OCI-LY3 (cell line): ENCODE measurements around the gene TAB3.

Experiments
- H2AFZ ChIP-seq: fragments of 200-600, 300-600 bp; shearing (Covaris generic); 2 replicates; pipeline ENCODE4 v1.6.0; 2014; ENCODE audit warnings: antibody characterized with exemption, low read depth, low read length
- H3K27ac ChIP-seq: fragments of 200-600, 300-600 bp; sonication (generic); 2 replicates; pipeline ENCODE4 v1.5.1; 2014; ENCODE audit warnings: mild to moderate bottlenecking, low read length, moderate library complexity, mixed read lengths
- H3K27me3 ChIP-seq: fragments of 200-600, 300-600 bp; sonication (generic); 2 replicates; pipeline ENCODE4 v1.6.1; 2014; ENCODE audit warnings: low read depth, low read length, mixed read lengths
- H3K36me3 ChIP-seq: fragments of 200-600, 300-600 bp; sonication (generic); replicated peaks from 2 replicates; pipeline ENCODE3; 2014; ENCODE audit warnings: low read depth, low read length, mixed read lengths
- H3K4me1 ChIP-seq: fragments of 300-600, 200-600 bp; sonication (generic); 2 replicates; pipeline ENCODE4 v1.6.1; 2014; ENCODE audit warnings: low read length, mixed read lengths
- H3K4me2 ChIP-seq: fragments of 200-600, 300-600 bp; sonication (generic); 2 replicates; pipeline ENCODE4 v1.6.1; 2014; ENCODE audit warnings: low read length, mixed read lengths
- H3K4me3 ChIP-seq: fragments of 300-600, 200-600 bp; sonication (generic); 2 replicates; pipeline ENCODE4 v1.5.1; 2014; ENCODE audit warnings: antibody characterized with exemption, mild to moderate bottlenecking, low read length, moderate library complexity
- H3K79me2 ChIP-seq: fragments of 300-600, 200-600 bp; shearing (Covaris generic); 2 replicates; pipeline ENCODE4 v1.6.1; 2014; ENCODE audit warnings: mild to moderate bottlenecking, low read length, mixed read lengths
- H3K9ac ChIP-seq: fragments of 300-600, 200-600 bp; shearing (Covaris generic); 2 replicates; pipeline ENCODE4 v1.6.0; 2014; ENCODE audit warnings: mild to moderate bottlenecking, low read length, moderate library complexity
- H3K9me3 ChIP-seq: fragments of 200-600, 300-600 bp; shearing (Covaris generic); 2 replicates; pipeline ENCODE4 v1.6.1; 2014; ENCODE audit warnings: low read length, mixed read lengths; ENCODE audit not compliant: insufficient read depth
- H4K20me1 ChIP-seq: fragments of 200-600, 300-600 bp; sonication (generic); 2 replicates; pipeline ENCODE4 v1.6.1; 2016; ENCODE audit warnings: low read length, mixed read lengths; ENCODE audit not compliant: insufficient read depth
- EZH2phosphoT487 ChIP-seq: fragments of 200-600 bp; shearing (Covaris generic); IDR thresholded peaks from 2 replicates; pipeline ENCODE4 v1.6.1; 2018; ENCODE audit warnings: antibody characterized with exemption, mixed run types, low read depth
- TF ChIP-seq, protein P1 (sequence below): fragments of 200-600, 300-600 bp; sonication (generic); IDR thresholded peaks from 2 replicates; pipeline ENCODE4 v1.5.1; 2014; ENCODE audit warnings: antibody characterized with exemption, low read length, low read depth

The TAB3 gene

DNA sequence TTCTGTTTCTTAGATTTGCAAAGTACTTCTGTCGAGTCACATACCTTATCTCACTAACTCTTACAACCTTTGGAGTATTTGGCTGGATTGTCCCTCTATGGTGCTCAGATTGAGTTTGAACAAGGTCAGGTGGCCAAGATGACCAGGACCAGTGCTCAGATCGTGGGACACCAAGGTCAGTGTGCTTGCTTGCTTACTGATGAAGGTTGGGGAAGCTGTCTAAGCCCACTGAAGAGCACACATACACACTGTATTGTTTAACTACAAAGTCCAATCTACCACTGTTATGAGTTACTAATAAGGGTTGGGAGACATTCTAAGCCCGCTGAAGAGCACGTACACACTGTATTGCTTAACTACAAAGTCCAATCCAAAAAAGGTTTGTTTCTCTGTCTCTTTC, 53.7 kb downstream of the TAB3 start:
- no peaks in the 10 kb centered on the region for H3K27me3 ChIP-seq
- H3K27ac ChIP-seq, result no peak overlapping the region
- no peaks in the 10 kb centered on the region for H4K20me1 ChIP-seq
- no peaks in the 10 kb centered on the region for H3K4me1 ChIP-seq
- no peaks in the 10 kb centered on the region for H3K9me3 ChIP-seq
- TF ChIP-seq EZH2phosphoT487, result no peak
- TF ChIP-seq, protein P1, sequence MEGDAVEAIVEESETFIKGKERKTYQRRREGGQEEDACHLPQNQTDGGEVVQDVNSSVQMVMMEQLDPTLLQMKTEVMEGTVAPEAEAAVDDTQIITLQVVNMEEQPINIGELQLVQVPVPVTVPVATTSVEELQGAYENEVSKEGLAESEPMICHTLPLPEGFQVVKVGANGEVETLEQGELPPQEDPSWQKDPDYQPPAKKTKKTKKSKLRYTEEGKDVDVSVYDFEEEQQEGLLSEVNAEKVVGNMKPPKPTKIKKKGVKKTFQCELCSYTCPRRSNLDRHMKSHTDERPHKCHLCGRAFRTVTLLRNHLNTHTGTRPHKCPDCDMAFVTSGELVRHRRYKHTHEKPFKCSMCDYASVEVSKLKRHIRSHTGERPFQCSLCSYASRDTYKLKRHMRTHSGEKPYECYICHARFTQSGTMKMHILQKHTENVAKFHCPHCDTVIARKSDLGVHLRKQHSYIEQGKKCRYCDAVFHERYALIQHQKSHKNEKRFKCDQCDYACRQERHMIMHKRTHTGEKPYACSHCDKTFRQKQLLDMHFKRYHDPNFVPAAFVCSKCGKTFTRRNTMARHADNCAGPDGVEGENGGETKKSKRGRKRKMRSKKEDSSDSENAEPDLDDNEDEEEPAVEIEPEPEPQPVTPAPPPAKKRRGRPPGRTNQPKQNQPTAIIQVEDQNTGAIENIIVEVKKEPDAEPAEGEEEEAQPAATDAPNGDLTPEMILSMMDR, result no peak
- no peak overlapping the region for H2AFZ ChIP-seq
- H3K36me3 ChIP-seq, result peaks cover 38% of the 10 kb centered on the region
- no peak overlapping the region for H3K4me3 ChIP-seq
- H3K9ac ChIP-seq, result no peak overlapping the region
- no peak overlapping the region for H3K4me2 ChIP-seq
- H3K79me2 ChIP-seq, result no peaks in the 10 kb centered on the region

DNA sequence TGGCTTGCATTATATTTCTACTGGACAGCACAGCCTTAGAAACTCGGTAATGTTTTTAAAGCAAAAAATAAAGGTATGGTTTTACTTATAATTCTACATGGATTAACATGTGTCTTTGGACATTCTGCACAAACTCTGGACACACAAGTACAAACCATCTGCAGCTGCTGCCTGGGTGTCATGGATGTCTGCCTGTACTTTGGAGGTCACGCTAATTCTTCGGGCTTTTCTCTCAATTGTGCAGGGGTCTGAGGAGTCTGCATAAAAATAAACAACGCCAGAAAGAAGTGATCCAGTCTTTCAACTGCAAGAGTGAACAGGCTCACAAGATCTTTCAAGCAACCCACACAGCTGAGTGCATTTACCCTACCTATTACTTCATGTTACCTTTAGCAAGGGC, 55.2 kb downstream of the TAB3 start:
- H3K9ac ChIP-seq, result no peak overlapping the region

DNA sequence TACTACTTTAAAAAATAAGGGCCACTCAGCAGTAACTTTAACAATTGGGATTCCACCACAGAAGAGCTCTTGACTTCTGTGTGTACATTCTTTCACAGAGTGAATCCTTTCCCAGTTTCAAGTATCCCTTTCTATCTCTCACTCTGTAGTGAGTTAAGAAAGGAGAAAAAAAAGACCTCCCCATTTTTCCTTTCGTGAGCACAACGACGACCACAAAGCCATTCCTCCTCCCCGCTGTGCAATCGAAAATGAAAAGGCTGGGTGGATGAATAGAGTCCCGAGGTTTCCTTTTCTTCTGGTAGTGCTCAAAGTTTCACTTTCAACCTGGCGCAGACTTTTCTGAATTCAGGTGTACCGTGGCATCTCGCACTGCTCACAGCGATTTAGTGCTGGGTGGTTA, 58.0 kb downstream of the TAB3 start:
- H3K4me3 ChIP-seq, result no peak overlapping the region
- H3K79me2 ChIP-seq, result no peaks in the 10 kb centered on the region
- H3K9me3 ChIP-seq, result no peaks in the 10 kb centered on the region
- H3K4me1 ChIP-seq, result no peaks in the 10 kb centered on the region
- no peak overlapping the region for H2AFZ ChIP-seq
- no peak overlapping the region for H3K9ac ChIP-seq
- H4K20me1 ChIP-seq, result no peaks in the 10 kb centered on the region
- no peak overlapping the region for H3K4me2 ChIP-seq
- H3K27me3 ChIP-seq, result no peaks in the 10 kb centered on the region
- no peak for TF ChIP-seq EZH2phosphoT487
- TF ChIP-seq, protein P1, result no peak
- H3K27ac ChIP-seq, result no peak overlapping the region
- H3K36me3 ChIP-seq, result peaks cover 17% of the 10 kb centered on the region

More for the DNA sequence above, 55.2 kb downstream of the TAB3 start:
- H4K20me1 ChIP-seq, result no peaks in the 10 kb centered on the region
- H3K27ac ChIP-seq, result no peak overlapping the region
- TF ChIP-seq, protein P1, result no peak
- no peak for TF ChIP-seq EZH2phosphoT487
- no peak overlapping the region for H3K4me3 ChIP-seq
- peaks cover 32% of the 10 kb centered on the region for H3K36me3 ChIP-seq
- H3K4me2 ChIP-seq, result no peak overlapping the region
- H3K9me3 ChIP-seq, result no peaks in the 10 kb centered on the region
- no peaks in the 10 kb centered on the region for H3K79me2 ChIP-seq
- no peaks in the 10 kb centered on the region for H3K4me1 ChIP-seq
- no peak overlapping the region for H2AFZ ChIP-seq
- H3K27me3 ChIP-seq, result no peaks in the 10 kb centered on the region

DNA sequence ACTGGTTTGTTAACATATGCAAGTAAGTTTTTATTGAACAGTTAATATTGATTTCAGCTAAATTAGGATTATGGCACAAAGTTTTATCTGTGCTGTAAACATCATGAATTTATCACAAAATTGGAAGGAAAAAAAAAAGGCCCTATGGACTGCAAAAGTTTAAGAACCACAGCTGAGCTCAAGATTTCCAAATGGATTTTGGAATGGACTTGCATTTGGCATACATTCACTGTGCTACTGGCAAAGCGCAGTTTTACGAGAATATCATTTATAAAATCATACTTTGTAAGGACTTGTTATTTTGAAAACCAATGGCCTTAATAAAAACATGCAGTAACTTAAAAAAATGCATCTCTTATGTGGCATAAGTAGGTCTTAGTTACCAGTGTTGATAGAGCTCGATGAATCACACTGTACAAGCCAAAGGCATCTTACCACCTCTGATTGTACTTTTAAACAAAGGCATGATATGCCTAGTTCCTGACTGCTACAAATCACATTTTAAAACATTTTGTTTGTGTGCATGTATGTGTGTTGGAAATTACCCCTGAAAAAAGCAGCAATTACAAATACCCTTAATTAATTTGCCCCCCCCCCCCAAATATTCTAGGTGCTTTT, 58.6 kb downstream of the TAB3 start:
- Histone ChIP-seq H3K79me2 (no peaks in the 10 kb centered on the region), H4K20me1 (no peaks in the 10 kb centered on the region), H2AFZ (no peak overlapping the region), H3K4me1 (no peaks in the 10 kb centered on the region), H3K4me3 (no peak overlapping the region), H3K9ac (no peak overlapping the region), H3K27me3 (no peaks in the 10 kb centered on the region), H3K9me3 (no peaks in the 10 kb centered on the region), H3K36me3 (peaks cover 17% of the 10 kb centered on the region), H3K27ac (no peak overlapping the region), H3K4me2 (no peak overlapping the region)
- TF ChIP-seq, protein P1, result no peak
- TF ChIP-seq EZH2phosphoT487, result no peak
